K562 (cell line): Measurements from ENCODE around the gene TMEM19. TPM values are rescaled to one million over a fixed set of nuclear protein-coding genes. Genes with fewer than 3 reads are reported as not detected.

Experiments
- ATAC-seq: fragments of 200-7000 bp; cut with Tn5 transposase; 3 replicates; pipeline ENCODE4 v1.9.1; 2020; ENCODE audit warnings: moderate library complexity
- BruUV-seq: library from RNA; stranded (reverse); fragments of 400-500 nt; replicated peaks from 2 replicates; lab custom pipeline; 2021; lab: Mats Ljungman, UMichigan
- CTCF ChIA-PET: fragments of 300-600 bp; formaldehyde crosslinking; extraction: SDS; loops from one replicate; lab custom pipeline; 2021; ENCODE audit warnings: low intra/inter-chr PET ratio; lab: Yijun Ruan, JAX
- POLR2A ChIA-PET: fragments of 300-600, 350-650 bp; sonication (Branson Sonifier 250); formaldehyde crosslinking; extraction: SDS; loops from one replicate; lab custom pipeline; 2021; ENCODE audit warnings: antibody characterized with exemption, inconsistent platforms; lab: Yijun Ruan, JAX
- DNase-seq, 4 experiments: peaks; one replicate each; pipeline versions ENCODE4 v3.0.0 to v3.0.0-alpha.2; 2011 to 2018; ENCODE audit warnings: low spot score in 3 of 4, mixed read lengths in 3 of 4; ENCODE audit errors: extremely low read depth in 1 of 4
- FAIRE-seq: peaks from 2 replicates; lab custom pipeline; 2011; peaks lifted over from hg19 to GRCh38; lab: Jason Lieb, UNC
- H2AFZ ChIP-seq: 2 replicates; pipeline ENCODE4 v1.6.0; 2011; ENCODE audit warnings: low read depth, low read length, control low read depth, inconsistent platforms
- H3K27ac ChIP-seq: fragments of 200-600 bp; 3 replicates; pipeline ENCODE4 v1.8.0; 2011; ENCODE audit warnings: low read depth, mild to moderate bottlenecking, control low read depth, inconsistent platforms, low read length, moderate library complexity, mixed read lengths; ENCODE audit errors: extremely low read depth
- H3K27me3 ChIP-seq, 2 experiments: fragments of 300-600 bp in 1 of 2; 2 replicates in 1 of 2; 3 replicates in 1 of 2; pipeline versions ENCODE4 v1.6.0 to v1.8.0; 2011; ENCODE audit warnings: inconsistent platforms in 2 of 2, low read length in 2 of 2, mild to moderate bottlenecking in 1 of 2, mixed read lengths in 1 of 2, moderate library complexity in 1 of 2; ENCODE audit not compliant: control insufficient read depth in 2 of 2, insufficient read depth in 2 of 2
- H3K36me3 ChIP-seq: fragments of 300-600 bp; 3 replicates; pipeline ENCODE4 v1.8.0; 2011; ENCODE audit warnings: mild to moderate bottlenecking, low read length, inconsistent platforms; ENCODE audit not compliant: control insufficient read depth, insufficient read depth
- H3K4me1 ChIP-seq, 2 experiments: fragments of 200-600 bp in 1 of 2; replicated peaks in 1 of 2; 2 replicates in 1 of 2; 3 replicates in 1 of 2; pipeline versions ENCODE4 v1.5.1 to v1.8.0; 2011; ENCODE audit warnings: inconsistent platforms in 2 of 2, low read length in 2 of 2, mild to moderate bottlenecking in 1 of 2, mixed read lengths in 1 of 2, moderate library complexity in 1 of 2; ENCODE audit not compliant: control insufficient read depth in 2 of 2, insufficient read depth in 2 of 2
- H3K4me2 ChIP-seq: 2 replicates; pipeline ENCODE4 v1.6.1; 2011; ENCODE audit warnings: low read length, control low read depth, inconsistent platforms, mixed read lengths; ENCODE audit not compliant: insufficient read depth
- H3K4me3 ChIP-seq: fragments of 200-600 bp; sonication (generic), shearing (Covaris generic); 2 replicates; pipeline ENCODE4 v1.5.1; 2016; ENCODE audit warnings: control low read depth, inconsistent platforms
- H3K79me2 ChIP-seq: fragments of 200-600 bp; 3 replicates; pipeline ENCODE4 v1.8.0; 2011; ENCODE audit warnings: low read length, inconsistent platforms; ENCODE audit not compliant: control insufficient read depth, insufficient read depth
- H3K9ac ChIP-seq, 2 experiments: 2 replicates each; pipeline versions ENCODE4 v1.6.0 to v1.6.1; 2011; ENCODE audit warnings: low read depth in 2 of 2, low read length in 2 of 2, control low read depth in 1 of 2, inconsistent platforms in 1 of 2, mild to moderate bottlenecking in 1 of 2, mixed read lengths in 1 of 2; ENCODE audit not compliant: insufficient read depth in 1 of 2
- H3K9me1 ChIP-seq: one replicate; pipeline ENCODE4 v1.6.0; 2011; ENCODE audit warnings: inconsistent platforms, mild to moderate bottlenecking, low read length, moderate library complexity; ENCODE audit not compliant: control insufficient read depth, insufficient read depth
- H3K9me3 ChIP-seq: replicated peaks from 2 replicates; pipeline ENCODE4 v1.5.1; 2011; ENCODE audit warnings: low read depth, low read length, inconsistent platforms; ENCODE audit not compliant: control insufficient read depth, insufficient read depth
- H4K20me1 ChIP-seq: replicated peaks from 2 replicates; pipeline ENCODE4 v1.6.1; 2011; ENCODE audit warnings: low read length, inconsistent platforms, mixed read lengths; ENCODE audit not compliant: control insufficient read depth, insufficient read depth
- C11orf30 ChIP-seq: fragments of 450-650 bp; IDR thresholded peaks from 2 replicates; pipeline ENCODE4 v1.6.1; 2016; ENCODE audit warnings: low read depth, mild to moderate bottlenecking
- MAFF ChIP-seq: IDR thresholded peaks from 2 replicates; pipeline ENCODE4 v1.6.1; 2012; ENCODE audit warnings: low read length, improper control_type of control experiment
- MAFG ChIP-seq: fragments of 450-650 bp; conservative IDR thresholded peaks from 2 replicates; pipeline ENCODE4 v1.6.1; 2016; ENCODE audit warnings: missing genetic modification characterization, missing compliant biosample characterization
- POLR2H ChIP-seq: IDR thresholded peaks from 2 replicates; pipeline ENCODE4 v1.6.1; 2016; ENCODE audit warnings: missing genetic modification characterization, low read depth, mild to moderate bottlenecking, control low read depth, missing compliant biosample characterization, moderate library complexity
- SNIP1 ChIP-seq: fragments of 450-650 bp; IDR thresholded peaks from 2 replicates; pipeline ENCODE4 v1.7.1; 2017; ENCODE audit warnings: low read depth, mild to moderate bottlenecking
- ZNF316 ChIP-seq: fragments of 450-650 bp; IDR thresholded peaks from 2 replicates; pipeline ENCODE4 v1.6.1; 2016
- ZNF347 ChIP-seq: fragments of 450-650 bp; formaldehyde crosslinking; IDR thresholded peaks from 2 replicates; pipeline ENCODE4 v1.4.0; 2020; ENCODE audit warnings: low read depth, mild to moderate bottlenecking, moderate library complexity
- in situ Hi-C: fragments of 300-500 bp; cut with MboI; formaldehyde crosslinking; loops from 4 replicates; pipeline ENCODE4 v1.15.0; 2018; ENCODE audit warnings: inconsistent platforms, mixed read lengths
- intact Hi-C: fragments of 100-400 bp; cut with micrococcal nuclease; formaldehyde crosslinking; loops from 2 replicates; pipeline ENCODE4 v1.14.2; 2022
- polyA plus RNA-seq, 8 experiments: library from polyadenylated mRNA; depleted of rRNA in 4 of 8; stranded (reverse) in 5 of 8; unstranded in 3 of 8; fragments of >200 nt; fragmentation: Nextera tagmentation in 2 of 8; fragmentation: Illumina TruSeq in 1 of 8; extraction: Ambion mirVana in 2 of 8; extraction: Trizol in 1 of 8; gene quantifications; 2 replicates each; pipeline versions ENCODE4 v1.2.1 to v1.2.3, GENCODE V29; 2011 to 2014; ENCODE audit warnings: inconsistent platforms in 1 of 8, missing spikeins in 1 of 8
- total RNA-seq, 7 experiments: library from RNA; depleted of rRNA in 6 of 7; stranded (reverse); fragments of >200 nt in 6 of 7; fragmentation: Illumina TruSeq in 2 of 7; extraction: Trizol in 2 of 7; gene quantifications; 2 replicates each; pipeline versions ENCODE4 v1.2.1 to v1.2.3, GENCODE V29; 2011 to 2021; ENCODE audit warnings: low replicate concordance in 1 of 7

The TMEM19 gene
- total and polyA plus RNA-seq, 9 of the 15 experiments (the other 6 are each of a cell fraction or from before 2014, with no cell fraction given) = 8.2 to 24.2 (median 17.2) TPM

DNA sequence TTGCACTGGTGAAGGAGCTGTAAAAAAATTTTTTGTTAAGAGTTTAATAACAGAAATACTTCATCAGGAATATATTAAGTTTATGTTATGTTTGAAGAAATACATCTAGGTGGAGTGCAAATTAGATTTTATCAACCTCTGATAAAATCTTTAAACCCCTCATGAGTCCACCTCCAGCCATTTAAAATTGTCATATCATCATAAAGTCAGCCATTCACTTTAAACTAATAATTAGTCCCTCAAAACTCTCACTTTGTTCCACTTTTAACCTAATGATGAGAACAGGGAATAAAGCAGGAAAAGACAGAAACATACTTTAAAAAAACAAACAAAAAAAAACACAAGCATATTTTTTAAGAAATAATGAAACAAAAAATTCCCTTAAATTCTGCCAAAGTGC is 47.4 kb upstream of the TMEM19 start:
- Histone ChIP-seq H3K36me3 (peaks cover 96% of the 10 kb centered on the region), H3K4me2 (no peak overlapping the region), H4K20me1 (no peaks in the 10 kb centered on the region)
- TF ChIP-seq ZNF316 (peak; percentile 88), C11orf30 (peak; percentile 78), ZNF347 (CRISPR knock-in tag) (no peak), SNIP1 (no peak), MAFG (peak; percentile 55), POLR2H (0 out of 2 replicates have a peak, but pooled peaks have one; percentile 23), MAFF (peak; percentile 31; the same call in 1 of the 2 replicates)
- TF ChIP-seq, all 486 proteins: peak for 5
- FAIRE-seq (no peak), DNase-seq (no peak), ATAC-seq (no peak)
- ChIA-PET CTCF (interaction anchor here (1.6 kb wide), 1 partner anchor 108 kb away, joined by 8 read pairs; no protein-coding TSS in a partner anchor), POLR2A (interaction anchor here (0.9 to 1.3 kb wide), 2 partner anchors 12 to 202 kb away, joined by 3 read pairs; no protein-coding TSS in a partner anchor)
- no peaks in the 10 kb centered on the region for H3K27me3 ChIP-seq
- no peak overlapping the region for H3K9ac ChIP-seq
- BruUV-seq = no TSS peak
- no peak overlapping the region for H3K4me3 ChIP-seq
- intact Hi-C loops (loop anchor here (10.0 kb wide), 1 partner anchor 424 kb away; no protein-coding TSS in a partner anchor), in situ Hi-C loops (no loop called here)
- no peak overlapping the region for H2AFZ ChIP-seq
- H3K79me2 ChIP-seq = no peaks in the 10 kb centered on the region; the same call in 2 of the 3 replicates
- peaks cover 3% of the 10 kb centered on the region for H3K9me1 ChIP-seq
- H3K27ac ChIP-seq = no peak overlapping the region
- H3K9me3 ChIP-seq = no peaks in the 10 kb centered on the region
- peaks cover 0 to 4% of the 10 kb centered on the region in 2 experiments; a peak in 2 of 5 replicates for H3K4me1 ChIP-seq
